A549 (cell line): ENCODE data around the gene TNS3. TPM values are rescaled to one million over a fixed set of nuclear protein-coding genes. Genes with fewer than 3 reads are reported as not detected.
A peak's percentile ranks its signal among the peaks of the same experiment; 100 is the strongest.

Source experiments
- ATAC-seq, 2 experiments: fragments of 200-7000 bp in 1 of 2; fragments of >200 bp in 1 of 2; cut with Nextera tagmentation in 1 of 2; cut with Tn5 transposase in 1 of 2; 3 replicates each; pipeline versions ENCODE4 v1.8.0 to v1.9.1; 2018 to 2020; ENCODE audit warnings: mild to moderate bottlenecking in 1 of 2, moderate library complexity in 1 of 2
- CTCF ChIA-PET: fragments of 300-600 bp; sonication (Branson Sonifier 250); formaldehyde crosslinking; extraction: SDS; loops from one replicate; lab custom pipeline; 2021; ENCODE audit warnings: antibody characterized with exemption, inconsistent platforms; lab: Yijun Ruan, JAX
- POLR2A ChIA-PET: fragments of 350-600 bp; formaldehyde crosslinking; extraction: SDS; loops from one replicate; lab custom pipeline; 2021; ENCODE audit warnings: antibody characterized with exemption, inconsistent platforms; lab: Yijun Ruan, JAX
- DNase-seq, 2 experiments: peaks; one replicate each; pipeline versions ENCODE4 v3.0.0 to v3.0.0-alpha.2; 2011 to 2016; ENCODE audit warnings: low read depth in 1 of 2, low spot score in 1 of 2
- FAIRE-seq: peaks from 2 replicates; lab custom pipeline; 2011; peaks lifted over from hg19 to GRCh38; lab: Jason Lieb, UNC
- H3K27ac ChIP-seq, 2 experiments: fragments of >200 bp; sonication (Bioruptor Twin); formaldehyde crosslinking; 3 replicates each; pipeline ENCODE4 v1.5.1; 2016 to 2017
- H3K4me1 ChIP-seq: fragments of >200 bp; sonication (Bioruptor Twin); formaldehyde crosslinking; 3 replicates; pipeline ENCODE4 v1.6.1; 2016
- H3K4me2 ChIP-seq: fragments of >200 bp; sonication (Bioruptor Twin); formaldehyde crosslinking; 3 replicates; pipeline ENCODE4 v1.6.1; 2016
- H3K4me3 ChIP-seq: fragments of >200 bp; sonication (Bioruptor Twin); formaldehyde crosslinking; 3 replicates; pipeline ENCODE4 v1.5.1; 2016
- H3K9me3 ChIP-seq: fragments of >200 bp; sonication (Bioruptor Twin); formaldehyde crosslinking; 3 replicates; pipeline ENCODE4 v1.6.1; 2016
- CBX2 ChIP-seq: fragments of 200-600 bp; sonication (generic); IDR thresholded peaks from 2 replicates; pipeline ENCODE4 v1.6.1; 2016; ENCODE audit warnings: low read depth, mild to moderate bottlenecking, borderline replicate concordance
- CBX8 ChIP-seq: fragments of 200-600 bp; sonication (generic); IDR thresholded peaks from 2 replicates; pipeline ENCODE4 v1.6.1; 2016
- CHD2 ChIP-seq: fragments of 150-350 bp; IDR thresholded peaks from 2 replicates; pipeline ENCODE4 v1.6.1; 2014; ENCODE audit warnings: low read length; ENCODE audit not compliant: partially characterized antibody
- CHD4 ChIP-seq: fragments of 200-600 bp; sonication (generic); IDR thresholded peaks from 2 replicates; pipeline ENCODE4 v1.6.1; 2016; ENCODE audit warnings: antibody characterized with exemption, mild to moderate bottlenecking, borderline replicate concordance
- EHF ChIP-seq: fragments of 250-450 bp; sonication (Bioruptor Pico); IDR thresholded peaks from 2 replicates; pipeline ENCODE4 v1.5.0; 2020; ENCODE audit warnings: mild to moderate bottlenecking
- EHMT2 ChIP-seq: fragments of 200-600 bp; sonication (generic); IDR thresholded peaks from 2 replicates; pipeline ENCODE4 v1.6.1; 2016; ENCODE audit warnings: antibody characterized with exemption, low read depth, mild to moderate bottlenecking, moderate library complexity
- EP300 ChIP-seq, 2 experiments: fragments of >200 bp; sonication (Bioruptor Twin); formaldehyde crosslinking; IDR thresholded peaks; 2 replicates in 1 of 2; 3 replicates in 1 of 2; pipeline ENCODE4 v1.6.1; 2016 to 2017
- FOSB ChIP-seq: fragments of 250-450 bp; sonication (Bioruptor Pico); IDR thresholded peaks from 2 replicates; pipeline ENCODE4 v1.5.0; 2020; ENCODE audit warnings: mild to moderate bottlenecking, moderate library complexity
- HDAC2 ChIP-seq: fragments of 200-600 bp; sonication (generic); IDR thresholded peaks from 2 replicates; pipeline ENCODE4 v1.6.1; 2016
- HES2 ChIP-seq: fragments of >200 bp; sonication (Bioruptor Twin); formaldehyde crosslinking; IDR thresholded peaks from 2 replicates; pipeline ENCODE4 v1.6.1; 2016
- HEYL ChIP-seq: fragments of 250-450 bp; sonication (Bioruptor Pico); IDR thresholded peaks from 2 replicates; pipeline ENCODE4 v1.8.0; 2021; ENCODE audit warnings: mild to moderate bottlenecking, moderate library complexity
- HOXA7 ChIP-seq: fragments of 250-450 bp; sonication (Bioruptor Pico); IDR thresholded peaks from 2 replicates; pipeline ENCODE4 v1.5.0; 2020; ENCODE audit warnings: mild to moderate bottlenecking, moderate library complexity
- JUN ChIP-seq, 2 experiments: fragments of >200 bp; sonication (Bioruptor Twin); formaldehyde crosslinking; IDR thresholded peaks; 2 replicates in 1 of 2; 3 replicates in 1 of 2; pipeline ENCODE4 v1.6.1; 2016 to 2017
- KDM1A ChIP-seq: fragments of 200-600 bp; sonication (generic); IDR thresholded peaks from 2 replicates; pipeline ENCODE4 v1.6.1; 2016; ENCODE audit warnings: low read depth, mild to moderate bottlenecking
- KDM5A ChIP-seq: fragments of 200-600 bp; sonication (generic); IDR thresholded peaks from 2 replicates; pipeline ENCODE4 v1.6.1; 2016; ENCODE audit warnings: antibody characterized with exemption, mild to moderate bottlenecking
- MAFK ChIP-seq: fragments of 450-650 bp; IDR thresholded peaks from 2 replicates; pipeline ENCODE4 v1.6.1; 2014; ENCODE audit not compliant: partially characterized antibody
- MYC ChIP-seq: IDR thresholded peaks from 2 replicates; pipeline ENCODE4 v1.6.1; 2012; ENCODE audit warnings: mild to moderate bottlenecking, inconsistent platforms, low read length, improper control_type of control experiment, borderline replicate concordance
- NPAS2 ChIP-seq: fragments of 250-450 bp; sonication (Bioruptor Pico); IDR thresholded peaks from 2 replicates; pipeline ENCODE4 v1.8.0; 2022; ENCODE audit warnings: mild to moderate bottlenecking, moderate library complexity, borderline replicate concordance
- RAD21 ChIP-seq, 2 experiments: fragments of >200 bp in 1 of 2; sonication (Bioruptor Twin) in 1 of 2; formaldehyde crosslinking in 1 of 2; IDR thresholded peaks in 1 of 2; conservative IDR thresholded peaks in 1 of 2; 2 replicates in 1 of 2; 3 replicates in 1 of 2; pipeline ENCODE4 v1.6.1; 2012 to 2018; ENCODE audit warnings: inconsistent platforms in 1 of 2
- RCOR1 ChIP-seq: fragments of 150-350 bp; IDR thresholded peaks from 2 replicates; pipeline ENCODE4 v1.6.1; 2014; ENCODE audit warnings: antibody characterized with exemption, low read length, low read depth
- RFX5 ChIP-seq: fragments of 450-650 bp; IDR thresholded peaks from 2 replicates; pipeline ENCODE4 v1.7.1; 2014; ENCODE audit warnings: antibody characterized with exemption, mild to moderate bottlenecking, moderate library complexity
- SREBF2 ChIP-seq: fragments of 450-650 bp; IDR thresholded peaks from 2 replicates; pipeline ENCODE4 v1.6.1; 2014; ENCODE audit warnings: mild to moderate bottlenecking, moderate library complexity
- TFCP2L1 ChIP-seq: fragments of 250-450 bp; sonication (Bioruptor Pico); IDR thresholded peaks from 2 replicates; pipeline ENCODE4 v1.5.0; 2021; ENCODE audit warnings: mild to moderate bottlenecking
- ZC3H11A ChIP-seq: fragments of 450-650 bp; IDR thresholded peaks from 2 replicates; pipeline ENCODE4 v1.6.1; 2014; ENCODE audit warnings: antibody characterized with exemption, mild to moderate bottlenecking
- ZNF302 ChIP-seq: fragments of 250-450 bp; sonication (Bioruptor Pico); IDR thresholded peaks from 2 replicates; pipeline ENCODE4 v1.9.0; 2021; ENCODE audit warnings: inconsistent platforms, mild to moderate bottlenecking, moderate library complexity
- WGBS: methylation state at CpG from one replicate; pipeline ENCODE4 v1.1.6; 2017; ENCODE audit errors: missing lambda C conversion rate; 5-methylcytosine and 5-hydroxymethylcytosine counted together
- polyA plus RNA-seq, 4 experiments: library from polyadenylated mRNA; depleted of rRNA in 3 of 4; stranded (reverse); fragments of >200 nt; fragmentation: RNase III in 1 of 4; extraction: RNeasy Plus Mini Kit Qiagen cat#74134 plus additional on column Dnase treatment in 1 of 4; gene quantifications; 2 replicates in 3 of 4; 3 replicates in 1 of 4; pipeline ENCODE4 v1.2.3, GENCODE V29; 2011 to 2017
- TF ChIP-seq, protein P1 (sequence below): fragments of 450-650 bp; IDR thresholded peaks from 2 replicates; pipeline ENCODE4 v1.6.1; 2014; ENCODE audit warnings: antibody characterized with exemption
- TF ChIP-seq, protein P2 (sequence below): IDR thresholded peaks from 2 replicates; pipeline ENCODE4 v1.6.1; 2012; ENCODE audit warnings: low read depth, borderline replicate concordance

TNS3 gene
- polyA plus RNA-seq, 2 of the 4 experiments (the other 2 are of a cell fraction) = 107 to 134 TPM

- 91% methylated on average over 8 of the region's 8 CpGs for WGBS
- Histone ChIP-seq H3K4me2 (no peak overlapping the region), H3K27ac (no peak overlapping the region), H3K4me3 (no peak overlapping the region), H3K9me3 (no peaks in the 10 kb centered on the region), H3K4me1 (peaks cover 38% of the 10 kb centered on the region)
- no peak for TF ChIP-seq EP300 (IDR thresholded peaks at IDR 0.05)
- no peak for TF ChIP-seq CHD4
- no peak for FAIRE-seq
- CTCF ChIA-PET = interaction anchor here (0.8 kb wide), 1 partner anchor 79 kb away, joined by 3 read pairs; no protein-coding TSS in a partner anchor
- no peak for DNase-seq
- ATAC-seq = no peak
- POLR2A ChIA-PET = no interaction called here
Measured at GRCh38 chr7:47332681-47333553, 249.0 kb downstream of the TNS3 start.

DNA sequence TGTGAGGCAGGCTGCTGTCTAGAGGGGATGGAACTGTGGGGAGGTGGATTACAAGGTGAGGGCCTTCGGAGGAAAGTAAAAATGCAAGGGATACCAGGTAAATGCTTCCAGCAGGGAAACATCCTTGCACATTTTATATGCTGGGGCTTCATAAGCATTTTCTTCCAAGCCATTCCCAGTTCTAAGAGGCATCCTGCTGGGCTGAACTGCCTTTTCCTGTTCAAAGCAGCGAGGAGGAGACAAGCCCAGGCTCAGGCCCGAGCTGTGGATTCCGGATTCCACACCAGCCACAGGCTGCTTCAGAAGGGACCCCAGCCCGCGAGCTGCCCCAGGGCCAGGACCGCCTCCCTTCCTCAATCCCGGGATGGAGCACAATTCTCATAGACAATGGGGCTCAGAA lies 249.7 kb downstream of the TNS3 start:
- DNase-seq = no peak
- POLR2A ChIA-PET = no interaction called here
- CTCF ChIA-PET = no interaction called here
- no peak for ATAC-seq
- no peak for FAIRE-seq
- no peak overlapping the region for H3K27ac ChIP-seq
- 84% methylated on average over 8 of the region's 8 CpGs for WGBS
- no peak overlapping the region for H3K4me2 ChIP-seq
- no peak overlapping the region for H3K4me3 ChIP-seq
- no peaks in the 10 kb centered on the region for H3K9me3 ChIP-seq
- no peak for TF ChIP-seq TFCP2L1 (CRISPR knock-in tag)
- TF ChIP-seq KDM1A = no peak
- no peak for TF ChIP-seq NPAS2
- no peak for TF ChIP-seq MAFK
- no peak for TF ChIP-seq MYC
- TF ChIP-seq KDM5A = no peak
- no peak for TF ChIP-seq RAD21 (conservative IDR thresholded peaks at IDR 0.05 in 1 of 2, IDR thresholded peaks at IDR 0.05 in 1 of 2)
- TF ChIP-seq HDAC2 = no peak
- no peak for TF ChIP-seq HES2
- TF ChIP-seq CHD2 = no peak
- no peak for TF ChIP-seq SREBF2
- no peak for TF ChIP-seq CBX2
- TF ChIP-seq HOXA7 (CRISPR knock-in tag) = no peak
- TF ChIP-seq, all 56 proteins: peak for 0
- peaks cover 33% of the 10 kb centered on the region for H3K4me1 ChIP-seq

DNA sequence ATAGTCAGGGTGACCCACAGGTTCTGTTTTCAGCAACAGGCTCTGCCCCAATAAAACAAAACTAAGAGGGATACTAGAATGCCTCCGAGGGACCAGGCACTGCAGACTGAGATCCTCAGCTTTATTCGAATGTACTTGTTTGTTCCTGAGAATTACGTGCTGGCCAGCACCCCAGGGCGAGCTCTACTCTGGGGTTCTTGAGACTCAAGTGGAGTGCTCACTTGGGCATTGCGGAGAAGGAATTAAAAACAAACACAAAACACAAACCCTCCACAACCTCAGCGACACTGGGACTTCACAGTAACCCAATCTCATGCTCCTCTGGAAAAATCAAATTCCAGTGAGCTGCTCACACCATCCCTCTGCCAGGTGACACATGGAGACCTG lies 250.7 kb downstream of the TNS3 start:
- ChIA-PET POLR2A (no interaction called here), CTCF (interaction anchor here (0.7 kb wide), 1 partner anchor 504 kb away, joined by 3 read pairs; no protein-coding TSS in a partner anchor)
- Histone ChIP-seq H3K4me3 (no peak overlapping the region), H3K27ac (no peak overlapping the region), H3K4me2 (no peak overlapping the region), H3K4me1 (peaks cover 29% of the 10 kb centered on the region), H3K9me3 (no peaks in the 10 kb centered on the region)
- DNase-seq (no peak), FAIRE-seq (no peak), ATAC-seq (no peak)
- 85% methylated on average over 6 of the region's 6 CpGs for WGBS
- TF ChIP-seq FOSB (CRISPR knock-in tag) = no peak
- TF ChIP-seq RFX5 = no peak
- TF ChIP-seq JUN (IDR thresholded peaks at IDR 0.05) = 0 out of 5 replicates have a peak, but pooled peaks of 1 of the 2 experiments have one; percentile 18
- no peak for TF ChIP-seq HOXA7 (CRISPR knock-in tag)

DNA sequence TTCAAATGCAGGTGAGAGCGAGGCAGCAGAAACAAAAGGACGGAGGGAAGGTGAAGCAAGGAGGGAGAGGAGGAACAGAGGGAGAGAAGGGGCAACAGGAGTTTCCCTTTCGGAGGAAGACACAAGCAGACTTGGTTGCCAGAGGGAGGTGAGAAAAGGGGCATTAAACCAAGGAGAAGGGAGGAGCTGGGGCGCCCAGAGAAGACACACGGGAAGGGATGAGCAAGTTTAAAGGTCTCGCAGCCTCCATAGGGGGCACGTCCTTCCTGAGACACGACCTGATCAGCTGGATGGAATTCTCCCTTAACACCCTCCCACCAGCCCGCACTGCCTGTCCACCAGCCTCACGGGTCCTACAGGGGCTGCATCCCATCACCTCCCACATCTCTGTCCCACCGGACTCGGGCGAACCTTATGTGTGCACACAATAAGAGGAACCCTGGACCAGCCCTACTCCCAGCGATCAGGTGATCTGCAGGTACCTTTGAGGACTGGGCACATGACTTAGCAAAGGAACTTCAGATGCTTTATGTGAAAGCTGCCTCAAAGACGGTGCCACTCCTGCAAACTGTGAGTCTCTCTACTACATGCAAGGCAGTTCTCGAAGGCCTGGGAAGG lies 251.2 kb downstream of the TNS3 start:
- H3K4me2 ChIP-seq = no peak overlapping the region
- POLR2A ChIA-PET = no interaction called here
- 88% methylated on average over 16 of the region's 16 CpGs for WGBS
- CTCF ChIA-PET = interaction anchor here (0.7 kb wide), 1 partner anchor 505 kb away, joined by 3 read pairs; no protein-coding TSS in a partner anchor
- H3K9me3 ChIP-seq = no peaks in the 10 kb centered on the region
- no peak overlapping the region for H3K27ac ChIP-seq
- ATAC-seq (no peak), FAIRE-seq (no peak), DNase-seq (no peak)
- H3K4me3 ChIP-seq = no peak overlapping the region
- H3K4me1 ChIP-seq = peaks cover 27% of the 10 kb centered on the region
- no peak for TF ChIP-seq CBX8
- TF ChIP-seq, protein P1, sequence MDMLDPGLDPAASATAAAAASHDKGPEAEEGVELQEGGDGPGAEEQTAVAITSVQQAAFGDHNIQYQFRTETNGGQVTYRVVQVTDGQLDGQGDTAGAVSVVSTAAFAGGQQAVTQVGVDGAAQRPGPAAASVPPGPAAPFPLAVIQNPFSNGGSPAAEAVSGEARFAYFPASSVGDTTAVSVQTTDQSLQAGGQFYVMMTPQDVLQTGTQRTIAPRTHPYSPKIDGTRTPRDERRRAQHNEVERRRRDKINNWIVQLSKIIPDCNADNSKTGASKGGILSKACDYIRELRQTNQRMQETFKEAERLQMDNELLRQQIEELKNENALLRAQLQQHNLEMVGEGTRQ = no peak
- no peak for TF ChIP-seq CBX2
- TF ChIP-seq EHMT2 = no peak
- TF ChIP-seq ZNF302 = no peak
- no peak for TF ChIP-seq ZC3H11A
- TF ChIP-seq TFCP2L1 (CRISPR knock-in tag) = no peak
- TF ChIP-seq HEYL (CRISPR knock-in tag) = no peak
- TF ChIP-seq CHD2 = no peak
- no peak for TF ChIP-seq HES2
- TF ChIP-seq KDM1A = no peak
- TF ChIP-seq EHF = no peak
- no peak for TF ChIP-seq RCOR1
- TF ChIP-seq, protein P2, sequence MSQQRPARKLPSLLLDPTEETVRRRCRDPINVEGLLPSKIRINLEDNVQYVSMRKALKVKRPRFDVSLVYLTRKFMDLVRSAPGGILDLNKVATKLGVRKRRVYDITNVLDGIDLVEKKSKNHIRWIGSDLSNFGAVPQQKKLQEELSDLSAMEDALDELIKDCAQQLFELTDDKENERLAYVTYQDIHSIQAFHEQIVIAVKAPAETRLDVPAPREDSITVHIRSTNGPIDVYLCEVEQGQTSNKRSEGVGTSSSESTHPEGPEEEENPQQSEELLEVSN = no peak
